GM21381 (cell line): ENCODE data around the gene ADCYAP1R1.

Experiments
- ATAC-seq: cut with Tn5 transposase; IDR thresholded peaks from one replicate; pipeline ENCODE4 v1.9.1; 2021; ENCODE audit warnings: mild to moderate bottlenecking, moderate library complexity; ENCODE audit not compliant: unreplicated experiment

ADCYAP1R1 gene

DNA sequence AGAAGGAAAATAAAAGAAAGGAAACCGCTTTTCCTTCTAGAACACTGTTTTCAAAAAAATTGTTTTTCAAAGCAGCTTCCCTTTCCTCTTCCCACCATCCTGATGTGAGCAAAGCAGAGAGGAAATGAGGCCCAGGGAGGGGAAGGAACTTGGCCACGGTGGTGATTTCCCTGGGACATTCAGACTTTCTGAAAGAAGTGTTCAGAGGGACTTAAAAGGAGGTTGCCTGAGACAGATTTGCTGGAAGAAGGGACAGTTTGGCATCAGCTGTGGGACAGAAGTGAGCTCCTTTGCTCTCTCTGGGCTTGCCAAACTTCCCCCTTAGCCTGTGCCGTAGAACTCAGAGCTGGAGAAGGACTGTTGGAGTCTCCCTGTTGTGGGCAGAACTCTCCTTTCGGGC is 30.3 kb downstream of the ADCYAP1R1 start:
- no peak for ATAC-seq

DNA sequence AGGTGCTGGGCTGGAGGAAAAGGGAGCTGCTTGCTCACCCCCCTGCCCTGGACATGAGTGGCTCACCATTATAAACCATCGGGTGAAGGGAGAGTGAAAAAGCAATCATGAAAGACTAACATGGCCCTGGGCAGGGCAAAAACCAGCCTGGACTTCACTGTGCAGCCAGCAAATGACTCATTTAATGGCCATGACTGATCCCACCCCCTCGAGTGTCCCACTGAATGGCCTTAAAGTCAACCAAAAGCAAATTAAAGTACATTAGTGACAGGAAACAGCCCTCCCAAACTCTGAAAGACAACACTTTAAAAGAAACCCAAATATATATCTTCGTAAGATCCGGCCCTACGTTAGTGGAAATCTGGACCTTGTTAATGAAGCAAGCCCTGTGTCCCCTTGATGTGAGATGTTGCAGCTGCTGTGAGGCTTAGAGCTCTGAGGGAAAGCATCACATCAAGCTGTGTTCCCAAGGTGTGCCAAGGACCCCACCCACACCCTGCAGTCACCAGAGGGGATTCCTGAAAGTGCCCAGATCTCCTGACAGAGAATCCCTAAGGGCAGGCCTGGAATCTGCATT is 31.2 kb downstream of the ADCYAP1R1 start:
- no peak for ATAC-seq

DNA sequence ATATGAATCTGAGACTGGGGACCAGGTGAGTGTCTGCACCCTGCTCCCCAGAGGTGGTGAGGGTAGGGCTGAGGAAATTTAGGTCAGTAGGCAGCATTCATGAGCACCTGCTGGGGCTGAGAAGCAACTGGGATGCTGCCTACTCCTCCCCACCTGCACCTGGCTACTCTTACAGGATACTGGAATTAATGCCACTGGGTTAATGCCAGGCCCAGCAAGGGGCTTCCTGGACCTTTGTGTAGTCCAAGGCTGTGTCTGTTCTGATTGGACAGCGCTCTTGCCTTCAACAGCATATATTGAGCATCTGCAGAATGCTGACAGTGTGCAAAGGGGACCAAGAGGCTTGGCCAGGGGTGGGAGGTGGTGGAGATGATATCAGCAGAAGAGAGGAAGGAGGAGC is 32.1 kb downstream of the ADCYAP1R1 start:
- ATAC-seq = no peak

DNA sequence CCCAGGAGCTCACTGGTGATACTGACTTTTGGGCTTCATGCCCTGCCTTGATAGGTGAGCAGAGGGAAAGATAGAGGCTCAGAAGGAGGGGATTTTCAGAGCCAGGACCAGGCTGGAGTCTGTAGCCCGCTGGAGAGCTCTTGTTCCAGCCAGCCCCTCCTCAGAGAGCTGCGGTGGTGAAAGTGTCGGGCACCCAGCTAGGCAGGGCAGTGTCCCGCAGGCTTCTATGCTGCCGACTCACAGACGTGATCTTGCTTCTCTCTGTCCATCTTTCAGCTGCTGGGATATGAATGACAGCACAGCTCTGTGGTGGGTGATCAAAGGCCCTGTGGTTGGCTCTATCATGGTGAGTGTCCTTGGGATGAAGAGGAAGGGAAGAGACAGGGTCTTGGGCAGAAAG is 35.2 kb downstream of the ADCYAP1R1 start:
- ATAC-seq = no peak

DNA sequence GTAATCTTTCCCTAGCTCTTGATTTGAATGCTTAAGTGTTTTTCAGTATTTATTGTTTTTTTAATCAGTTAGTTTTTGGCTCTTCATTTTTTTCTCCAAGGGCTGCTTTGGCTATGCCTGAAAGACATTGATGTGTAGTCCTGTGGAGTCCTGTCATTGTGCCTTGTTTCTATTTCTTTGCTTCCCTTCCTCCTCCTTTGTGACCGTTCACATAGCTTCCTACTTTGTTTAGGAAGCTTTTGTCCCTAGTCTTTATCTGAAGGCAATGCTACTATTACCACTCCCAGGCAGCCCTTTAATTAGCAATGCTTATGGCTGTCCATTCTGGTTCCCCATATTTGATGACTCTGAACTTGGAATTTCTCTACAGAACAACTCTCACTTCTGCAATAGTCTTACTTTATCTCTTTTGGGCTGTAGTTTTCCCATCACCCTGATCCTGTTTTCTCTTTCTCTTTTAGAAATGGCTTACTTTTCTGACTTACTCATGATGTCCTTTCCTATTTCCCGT is 39.9 kb downstream of the ADCYAP1R1 start:
- ATAC-seq = no peak

DNA sequence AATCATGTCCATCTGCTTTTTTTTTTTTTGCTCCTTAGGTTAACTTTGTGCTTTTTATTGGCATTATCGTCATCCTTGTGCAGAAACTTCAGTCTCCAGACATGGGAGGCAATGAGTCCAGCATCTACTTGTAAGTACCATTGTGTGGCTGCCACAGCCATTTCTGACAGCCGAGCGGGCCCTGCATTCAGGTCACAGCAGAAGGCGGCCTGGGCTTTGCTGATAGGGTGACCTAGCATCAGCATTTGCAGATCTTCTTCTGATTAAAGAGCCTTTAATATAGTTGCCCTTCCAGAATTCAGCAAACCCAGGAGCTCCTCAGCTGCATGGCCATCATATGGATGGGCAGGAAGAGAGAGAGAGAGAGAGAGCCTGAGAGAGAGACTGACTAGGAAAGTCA is 40.5 kb downstream of the ADCYAP1R1 start:
- ATAC-seq = no peak

DNA sequence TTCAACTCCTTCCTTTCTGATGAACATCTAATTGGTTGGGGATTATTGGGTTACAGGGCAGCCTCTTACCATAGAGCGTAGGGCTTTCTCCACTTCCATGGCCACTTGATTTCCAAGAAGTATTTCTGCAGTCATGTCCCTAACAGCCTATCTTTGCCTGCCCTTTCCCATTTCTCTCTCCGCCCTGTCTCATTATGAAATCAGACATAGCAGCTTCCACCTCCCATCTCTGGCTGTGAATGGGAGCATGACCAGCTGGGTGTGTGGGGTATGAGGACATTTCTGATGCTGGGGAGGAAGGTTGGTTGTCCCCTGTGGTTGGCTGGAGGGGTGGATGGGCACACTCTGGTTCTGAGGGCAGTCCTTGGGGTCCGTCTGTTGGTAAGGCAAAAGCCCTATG is 41.2 kb downstream of the ADCYAP1R1 start:
- ATAC-seq = no peak

DNA sequence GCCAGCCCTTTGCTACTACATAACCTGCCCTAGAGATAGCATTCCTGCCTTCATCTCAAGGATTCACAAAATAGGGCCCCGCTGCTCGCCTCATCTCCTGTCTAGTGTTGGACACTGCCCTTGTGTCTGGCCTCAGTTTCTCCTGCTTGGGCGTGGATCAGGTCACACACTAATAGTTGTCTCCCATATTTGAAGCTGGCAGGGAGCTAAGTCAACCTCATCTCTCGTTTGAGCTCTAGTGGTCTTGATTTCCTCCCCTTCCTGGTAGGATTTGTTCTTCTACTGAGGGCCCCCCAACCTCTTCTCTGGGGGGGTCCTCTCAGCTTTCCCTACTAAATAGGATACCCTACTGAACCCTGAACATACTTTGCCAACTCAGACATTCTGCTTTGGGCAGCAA is 42.2 kb downstream of the ADCYAP1R1 start:
- ATAC-seq = no peak

DNA sequence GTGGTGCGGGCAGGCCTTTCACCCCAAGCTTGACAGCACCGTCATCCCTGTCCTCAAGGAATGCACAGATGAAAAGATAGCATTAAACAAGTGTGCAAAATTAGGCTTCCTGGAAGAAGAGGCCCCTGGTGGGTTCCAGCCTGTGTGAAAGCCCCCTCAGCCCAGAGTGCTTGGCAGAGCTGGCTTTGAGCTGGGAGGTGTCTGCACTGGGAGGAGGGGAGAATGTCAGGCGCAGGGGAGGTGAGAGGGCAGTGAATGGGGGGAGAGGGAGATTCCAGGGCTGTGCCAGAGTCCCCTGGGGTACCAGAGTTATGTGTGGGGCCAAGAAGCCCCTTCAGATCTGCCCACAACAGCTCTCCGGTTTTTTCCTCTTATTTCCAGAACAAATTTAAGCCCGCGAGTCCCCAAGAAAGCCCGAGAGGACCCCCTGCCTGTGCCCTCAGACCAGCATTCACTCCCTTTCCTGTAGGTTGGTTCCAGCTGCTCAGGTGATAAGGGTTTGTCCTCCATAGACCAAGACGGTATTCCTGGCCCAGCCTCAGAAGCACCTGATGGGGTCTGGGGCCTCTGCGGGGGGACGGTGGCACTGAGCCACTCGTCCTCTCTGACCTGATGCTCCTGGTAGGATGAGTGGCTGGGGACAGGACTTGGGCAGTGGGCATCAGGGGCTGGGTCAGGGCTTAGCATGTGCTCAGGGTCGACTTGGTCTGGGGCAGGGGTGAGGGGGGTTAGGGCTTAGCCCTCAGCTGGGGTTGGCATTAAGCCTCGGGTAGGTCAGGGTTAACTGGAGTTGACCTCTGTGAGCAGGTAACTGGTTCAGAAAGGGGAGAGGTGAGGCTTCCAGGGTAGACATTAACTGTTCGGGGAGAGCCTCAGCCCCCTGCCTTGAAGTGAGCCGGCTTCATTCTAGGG is 43.4 kb downstream of the ADCYAP1R1 start:
- ATAC-seq = no peak

DNA sequence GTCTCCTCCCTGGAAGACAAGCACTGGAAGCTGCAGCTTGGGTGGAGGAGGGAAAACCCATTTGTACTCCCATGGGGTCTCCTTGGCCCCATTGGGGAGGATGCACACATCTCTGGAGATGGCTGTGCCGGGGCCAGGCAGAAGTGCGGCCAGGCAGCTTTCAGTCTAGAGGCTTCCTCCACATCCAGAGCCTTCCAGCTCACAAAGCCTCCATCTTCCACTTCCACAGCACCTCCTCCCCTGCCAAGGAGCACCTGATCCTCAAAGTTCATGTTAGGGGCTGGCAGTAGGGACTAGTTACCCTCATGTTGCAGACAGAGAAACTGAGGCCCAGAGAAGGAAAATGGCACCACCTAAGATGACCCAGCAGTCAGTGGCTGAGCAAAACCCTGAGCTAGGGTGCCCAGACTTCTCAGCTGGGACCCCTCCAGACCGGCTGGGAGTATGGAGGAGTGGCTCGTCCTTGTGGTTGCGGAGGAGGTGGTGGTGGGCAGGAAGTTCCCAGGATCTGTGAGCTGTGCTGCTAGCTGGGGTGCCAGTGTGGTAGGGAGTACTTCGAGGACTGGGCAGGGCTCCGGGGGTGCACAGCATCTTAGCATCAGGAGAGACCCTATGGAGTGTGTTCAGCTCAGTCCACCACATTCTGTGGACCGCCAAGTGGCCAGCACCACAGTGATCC is 44.2 kb downstream of the ADCYAP1R1 start:
- ATAC-seq = no peak

DNA sequence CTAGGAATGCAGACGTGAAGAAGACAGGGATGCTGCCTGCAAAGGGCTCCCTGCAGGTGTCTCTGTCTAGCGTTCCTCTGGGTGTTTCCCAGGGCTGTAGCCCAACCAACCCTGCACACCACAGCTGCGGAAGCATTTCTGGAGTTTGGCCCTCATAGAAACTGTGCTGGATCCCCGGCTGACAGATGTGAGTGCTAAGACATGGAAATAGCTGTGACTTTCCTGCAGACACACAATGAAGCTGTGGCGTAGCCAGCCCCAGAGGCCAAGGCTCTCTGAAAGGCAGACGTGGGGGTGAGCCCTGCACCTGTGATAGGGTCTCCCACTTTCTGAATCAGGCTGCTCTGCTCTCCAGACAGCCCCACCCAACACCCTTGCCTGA is 44.8 kb downstream of the ADCYAP1R1 start:
- ATAC-seq = no peak

DNA sequence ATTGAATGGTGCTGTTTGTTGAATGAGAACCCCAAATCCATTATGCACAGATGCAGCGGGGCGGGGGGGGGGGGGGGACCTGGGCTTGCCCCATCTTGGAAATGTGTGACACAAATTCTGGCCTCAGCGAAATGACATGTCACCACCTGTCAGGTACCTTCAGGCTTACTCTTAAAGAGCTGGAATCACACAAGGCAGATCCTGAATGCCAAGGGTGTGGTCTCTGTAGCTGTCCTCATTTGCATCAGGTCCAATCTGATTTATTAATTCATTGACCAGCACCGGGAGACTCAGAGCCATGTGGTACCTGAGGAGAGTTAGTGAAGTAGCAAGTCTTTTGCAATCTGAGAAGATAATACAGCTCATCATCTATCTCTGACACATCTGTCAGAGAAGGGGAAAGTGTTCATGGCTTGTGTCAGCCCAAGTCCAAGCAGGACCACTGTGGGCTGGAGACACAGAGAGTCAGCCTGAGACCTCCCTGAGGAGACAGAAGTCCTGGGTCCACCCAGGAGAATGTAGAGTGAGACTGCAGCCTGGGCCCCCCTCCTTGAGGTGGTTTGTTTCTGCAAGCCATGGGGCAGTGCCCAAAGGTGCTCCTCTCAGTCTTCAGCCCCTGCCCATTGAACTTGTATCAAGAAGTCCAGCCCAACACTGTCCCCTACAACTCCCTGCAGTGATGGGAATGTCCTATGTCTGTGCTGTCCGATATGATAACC is 46.7 kb downstream of the ADCYAP1R1 start:
- no peak for ATAC-seq

DNA sequence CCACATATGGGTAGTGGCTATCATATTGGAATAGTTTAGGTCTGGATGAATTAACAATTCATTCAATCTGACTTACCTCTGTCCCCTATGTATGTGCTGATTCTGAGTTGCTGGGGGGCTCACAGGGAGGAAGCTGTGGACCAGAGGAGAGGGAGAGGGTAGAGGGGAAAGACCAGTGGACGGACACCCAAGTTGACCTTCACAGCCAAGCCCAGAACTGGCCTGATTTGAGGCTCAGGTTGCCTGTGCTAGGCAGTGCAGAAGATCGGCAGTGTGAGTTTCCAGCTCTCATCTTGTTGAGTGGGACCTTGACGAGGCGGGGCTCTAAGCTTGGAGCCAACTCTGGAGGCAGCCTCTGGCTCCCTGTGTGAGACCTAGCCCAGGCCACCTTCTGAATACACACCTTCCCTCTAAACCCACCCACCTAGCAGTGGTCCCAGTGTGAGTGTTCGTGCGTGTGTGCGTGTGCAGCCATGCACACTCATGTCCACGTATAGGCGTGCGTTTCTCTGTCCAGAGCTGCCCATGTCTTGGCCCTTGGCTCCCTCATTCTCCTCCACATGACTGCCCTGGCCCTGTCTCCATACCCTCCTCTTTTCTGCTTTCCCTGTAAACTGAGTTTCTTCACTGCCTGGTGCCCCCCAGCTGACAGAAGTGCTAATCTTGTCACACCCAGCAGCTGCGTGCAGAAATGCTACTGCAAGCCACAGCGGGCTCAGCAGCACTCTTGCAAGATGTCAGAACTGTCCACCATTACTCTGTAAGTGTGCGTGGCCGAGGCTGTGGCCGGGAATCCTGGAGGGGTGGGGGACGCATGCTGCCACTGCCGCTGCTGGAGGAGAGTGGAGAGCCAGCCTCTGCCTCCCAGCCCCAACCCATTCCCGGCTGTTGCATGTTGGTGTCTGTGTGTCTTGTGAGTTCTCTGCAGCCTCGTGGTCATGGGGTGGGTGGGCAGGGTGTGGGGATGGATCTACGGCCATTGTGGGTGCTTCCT is 47.6 kb downstream of the ADCYAP1R1 start:
- ATAC-seq = no peak

DNA sequence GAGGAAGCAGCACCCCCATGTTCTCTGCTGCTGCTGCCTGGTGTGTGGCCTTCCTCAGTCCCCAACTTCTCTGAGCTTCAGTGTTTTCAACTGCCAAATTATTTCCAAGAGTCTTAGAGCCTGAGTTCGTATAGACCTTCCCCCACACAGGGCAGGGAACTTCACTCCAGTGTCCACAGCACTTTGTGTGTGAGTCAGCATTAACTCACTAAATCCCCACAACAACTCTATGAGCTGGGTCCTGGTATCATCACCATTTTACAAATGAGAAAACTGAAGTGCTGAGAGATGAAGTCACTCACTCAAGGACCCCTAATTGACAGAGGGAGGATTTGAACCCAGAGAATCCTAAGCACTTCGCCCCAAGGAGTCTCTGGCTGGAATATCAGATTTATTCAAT is 48.3 kb downstream of the ADCYAP1R1 start:
- no peak for ATAC-seq

DNA sequence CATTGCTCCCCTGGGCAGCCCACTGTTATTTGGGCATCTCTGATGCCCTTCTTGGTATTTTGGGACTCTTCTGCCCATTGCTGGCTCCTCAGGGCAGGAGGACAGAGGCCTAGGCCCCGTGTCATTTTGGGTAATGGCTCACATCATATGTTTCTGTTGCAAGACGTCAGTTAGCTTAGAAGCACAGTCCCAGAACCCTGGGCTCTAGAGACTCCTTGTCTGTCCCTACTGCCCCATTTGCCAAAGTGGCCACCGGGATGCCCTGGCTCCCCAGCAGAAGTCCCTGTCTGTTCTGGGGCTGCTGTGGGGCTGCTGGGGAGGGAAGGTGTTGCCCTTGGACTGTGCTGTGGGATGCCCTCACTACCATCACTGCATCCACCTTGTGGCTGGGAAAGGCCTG is 48.8 kb downstream of the ADCYAP1R1 start:
- no peak for ATAC-seq

DNA sequence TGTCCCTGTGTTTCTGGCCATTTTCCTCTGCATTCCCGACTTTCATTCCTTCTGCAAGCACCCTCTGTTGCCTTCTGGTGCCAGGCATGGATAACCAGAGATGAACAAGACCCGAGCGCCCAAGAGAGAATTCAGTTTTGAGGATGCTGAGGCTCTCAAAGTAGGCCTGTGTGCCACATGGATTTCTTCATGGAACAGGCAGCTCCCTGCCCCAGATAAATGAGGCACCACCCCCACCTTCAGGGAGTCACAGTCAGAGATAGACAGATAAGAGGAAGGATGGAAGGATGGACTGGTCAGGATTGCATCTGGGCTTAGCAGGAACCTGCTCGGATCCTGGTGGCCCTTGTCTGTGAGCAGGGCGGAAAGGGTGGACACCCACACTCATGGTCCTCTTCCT is 49.4 kb downstream of the ADCYAP1R1 start:
- ATAC-seq = no peak

DNA sequence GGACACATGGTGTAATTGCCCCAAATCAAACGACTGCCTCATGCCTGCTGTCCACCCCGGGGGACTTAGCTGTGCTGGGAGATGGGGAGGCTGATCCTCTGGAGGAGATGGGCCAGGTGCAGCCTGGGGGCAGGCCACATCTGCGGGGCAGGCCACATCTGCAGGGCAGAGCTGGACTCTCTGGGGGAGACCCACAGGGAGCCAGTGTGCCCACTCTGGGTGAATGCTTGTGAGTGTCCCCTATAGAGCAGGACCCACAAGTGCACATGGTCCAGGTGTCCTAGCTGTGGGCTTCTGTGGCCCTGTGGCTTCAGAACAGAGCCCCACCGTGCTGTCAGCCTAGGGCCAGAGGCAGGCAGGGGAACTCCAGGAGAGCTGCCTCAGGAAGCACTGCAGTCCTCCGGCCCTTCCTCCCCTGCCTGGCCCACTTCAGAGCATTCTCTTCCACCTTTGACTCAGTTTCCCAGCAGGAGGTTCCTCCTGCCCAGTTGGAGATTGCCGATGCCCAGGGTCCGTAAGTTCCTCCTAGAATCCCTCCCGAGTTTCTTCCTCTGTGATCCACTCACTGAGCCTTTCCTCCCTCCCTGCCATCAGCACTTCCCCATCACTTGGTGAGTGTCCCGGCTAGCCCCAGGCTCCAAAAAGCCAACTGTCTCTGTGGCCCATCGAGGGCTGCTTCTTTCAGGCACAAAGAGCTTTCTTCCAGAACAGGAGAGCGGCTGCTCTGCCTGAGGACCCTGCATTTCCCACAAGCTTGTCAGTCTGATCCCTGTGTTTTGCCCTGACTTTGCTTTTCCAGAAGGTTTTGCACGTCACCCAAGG is 50.3 kb downstream of the ADCYAP1R1 start:
- no peak for ATAC-seq

DNA sequence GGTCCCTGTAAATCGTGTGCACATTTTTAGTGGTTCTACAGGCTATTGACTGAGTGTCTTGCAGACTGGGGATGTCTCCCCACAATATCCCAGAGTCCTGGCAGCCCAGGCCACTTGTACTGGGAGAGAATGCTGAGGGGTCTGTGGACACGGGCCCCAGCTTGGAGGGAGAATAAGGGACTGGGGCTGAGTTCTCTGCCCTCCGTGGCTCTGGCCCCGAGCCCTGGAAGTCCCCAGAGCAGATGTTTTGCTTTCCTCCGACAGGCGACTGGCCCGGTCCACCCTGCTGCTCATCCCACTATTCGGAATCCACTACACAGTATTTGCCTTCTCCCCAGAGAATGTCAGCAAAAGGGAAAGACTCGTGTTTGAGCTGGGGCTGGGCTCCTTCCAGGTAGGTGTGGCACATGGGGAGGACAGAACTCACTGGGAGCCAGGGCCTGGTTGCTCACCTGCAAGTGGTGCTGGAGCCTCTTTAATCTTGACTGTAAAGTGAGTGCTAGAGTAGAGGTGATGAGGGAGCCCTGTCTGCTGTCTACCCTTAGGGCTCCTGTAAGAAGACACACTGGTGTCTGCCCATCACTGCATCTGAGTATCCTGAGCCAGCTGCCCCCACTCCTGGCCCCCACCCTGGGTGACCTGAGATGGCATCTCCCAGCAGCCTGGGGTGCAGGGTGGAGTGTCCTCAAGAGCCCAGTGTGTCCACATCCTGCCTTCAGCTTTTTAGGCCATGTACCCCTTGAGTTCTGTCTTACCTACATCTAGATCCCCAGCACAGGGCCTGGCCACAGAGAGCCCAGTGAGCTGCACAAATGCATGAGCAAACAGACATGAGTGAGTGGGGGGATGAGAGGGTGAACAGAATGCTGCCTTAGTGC is 51.1 kb downstream of the ADCYAP1R1 start:
- ATAC-seq = no peak
